IMR-90 (cell line): ENCODE data around the gene PLCB4. TPM values are rescaled to one million over a fixed set of nuclear protein-coding genes. Genes with fewer than 3 reads are reported as not detected.

Experiments
- ATAC-seq: fragments of 200-7000 bp; cut with Tn5 transposase; 2 replicates; pipeline ENCODE4 v1.9.1; 2020; ENCODE audit warnings: low read depth, mild to moderate bottlenecking, moderate library complexity
- BruUV-seq: library from RNA; stranded (reverse); fragments of 400-500 nt; replicated peaks from 2 replicates; lab custom pipeline; 2021; lab: Mats Ljungman, UMichigan
- CTCF ChIA-PET: fragments of 300-600 bp; formaldehyde crosslinking; extraction: SDS; loops from one replicate; lab custom pipeline; 2021; ENCODE audit warnings: antibody characterized with exemption; lab: Yijun Ruan, JAX
- POLR2A ChIA-PET: fragments of 300-600 bp; sonication (Branson Sonifier 250); formaldehyde crosslinking; loops from one replicate; lab custom pipeline; 2022; ENCODE audit warnings: antibody characterized with exemption; ENCODE audit not compliant: unreplicated experiment; lab: Charles Lee
- DNase-seq: peaks from one replicate; pipeline ENCODE4 v3.0.0; 2013
- H2AFZ ChIP-seq: replicated peaks from 2 replicates; pipeline ENCODE3; 2013; ENCODE audit warnings: low read length, mild to moderate bottlenecking; ENCODE audit not compliant: poor library complexity
- H2AK5ac ChIP-seq: 2 replicates; pipeline ENCODE4 v1.6.1; 2013; ENCODE audit warnings: low read depth, low read length, inconsistent platforms
- H2AK9ac ChIP-seq: replicated peaks from 2 replicates; pipeline ENCODE3; 2013; ENCODE audit warnings: mild to moderate bottlenecking, low read depth, low read length, moderate library complexity; ENCODE audit not compliant: poor library complexity
- H2BK120ac ChIP-seq: 2 replicates; pipeline ENCODE4 v1.6.1; 2013; ENCODE audit warnings: low read depth, low read length, inconsistent platforms
- H2BK15ac ChIP-seq: 3 replicates; pipeline ENCODE4 v1.6.1; 2013; ENCODE audit warnings: low read depth, low read length, inconsistent platforms
- H2BK20ac ChIP-seq: 2 replicates; pipeline ENCODE4 v1.6.1; 2013; ENCODE audit warnings: low read depth, mild to moderate bottlenecking, inconsistent platforms, low read length, moderate library complexity
- H2BK5ac ChIP-seq: 2 replicates; pipeline ENCODE4 v1.6.1; 2013; ENCODE audit warnings: mild to moderate bottlenecking, low read depth, low read length, inconsistent platforms; ENCODE audit not compliant: poor library complexity, severe bottlenecking
- H3K14ac ChIP-seq: replicated peaks from 2 replicates; pipeline ENCODE4 v1.6.1; 2013; ENCODE audit warnings: low read depth, low read length, inconsistent platforms
- H3K18ac ChIP-seq: 2 replicates; pipeline ENCODE4 v1.6.1; 2013; ENCODE audit warnings: low read depth, low read length, control low read depth
- H3K23ac ChIP-seq: 2 replicates; pipeline ENCODE4 v1.6.1; 2013; ENCODE audit warnings: low read depth, low read length, inconsistent platforms
- H3K27ac ChIP-seq: 2 replicates; pipeline ENCODE4 v1.5.1; 2013; ENCODE audit warnings: mild to moderate bottlenecking, control low read depth, low read length; ENCODE audit not compliant: insufficient read depth
- H3K27me3 ChIP-seq: 2 replicates; pipeline ENCODE4 v1.6.1; 2013; ENCODE audit warnings: low read length; ENCODE audit not compliant: control insufficient read depth, insufficient read depth
- H3K36me3 ChIP-seq: 2 replicates; pipeline ENCODE4 v1.6.1; 2013; ENCODE audit warnings: low read length, mixed read lengths; ENCODE audit not compliant: control insufficient read depth, insufficient read depth
- H3K4ac ChIP-seq: 2 replicates; pipeline ENCODE4 v1.6.1; 2013; ENCODE audit warnings: low read depth, low read length, inconsistent platforms
- H3K4me1 ChIP-seq: 2 replicates; pipeline ENCODE4 v1.6.1; 2013; ENCODE audit warnings: low read length, mixed read lengths; ENCODE audit not compliant: control insufficient read depth, insufficient read depth
- H3K4me2 ChIP-seq: 2 replicates; pipeline ENCODE4 v1.6.1; 2013; ENCODE audit warnings: low read depth, mild to moderate bottlenecking, control low read depth, low read length, moderate library complexity
- H3K4me3 ChIP-seq: 2 replicates; pipeline ENCODE4 v1.5.1; 2013; ENCODE audit warnings: low read depth, mild to moderate bottlenecking, control low read depth, low read length, moderate library complexity; ENCODE audit not compliant: insufficient read depth
- H3K56ac ChIP-seq: 2 replicates; pipeline ENCODE4 v1.6.1; 2013; ENCODE audit warnings: low read length, inconsistent platforms; ENCODE audit not compliant: insufficient read depth; ENCODE audit errors: extremely low read depth
- H3K79me1 ChIP-seq, 2 experiments: 2 replicates each; pipeline ENCODE4 v1.6.1; 2013; ENCODE audit warnings: low read length in 2 of 2, inconsistent platforms in 1 of 2, low read depth in 1 of 2
- H3K9ac ChIP-seq: 2 replicates; pipeline ENCODE4 v1.6.1; 2013; ENCODE audit warnings: low read depth, low read length, control low read depth
- H3K9me1 ChIP-seq: 2 replicates; pipeline ENCODE4 v1.6.1; 2013; ENCODE audit warnings: low read length, inconsistent platforms; ENCODE audit not compliant: insufficient read depth
- H3K9me3 ChIP-seq: 2 replicates; pipeline ENCODE4 v1.6.1; 2013; ENCODE audit warnings: low read length; ENCODE audit not compliant: control insufficient read depth, insufficient read depth
- H4K20me1 ChIP-seq: 2 replicates; pipeline ENCODE4 v1.6.1; 2013; ENCODE audit warnings: low read length, inconsistent platforms; ENCODE audit not compliant: insufficient read depth
- H4K5ac ChIP-seq: 2 replicates; pipeline ENCODE4 v1.6.1; 2013; ENCODE audit warnings: mild to moderate bottlenecking, low read depth, low read length, control low read depth
- H4K8ac ChIP-seq, 2 experiments: 2 replicates each; pipeline ENCODE4 v1.6.1; 2013; ENCODE audit warnings: low read depth in 2 of 2, low read length in 2 of 2, control low read depth in 1 of 2, inconsistent platforms in 1 of 2
- H4K91ac ChIP-seq: 2 replicates; pipeline ENCODE4 v1.6.1; 2013; ENCODE audit warnings: low read depth, low read length, inconsistent platforms; ENCODE audit not compliant: insufficient read depth
- CEBPB ChIP-seq: IDR thresholded peaks from 2 replicates; pipeline ENCODE4 v1.6.1; 2012; ENCODE audit warnings: low read depth, low read length, improper control_type of control experiment
- CHD1 ChIP-seq: IDR thresholded peaks from 2 replicates; pipeline ENCODE4 v1.6.1; 2012; ENCODE audit warnings: low read depth, low read length, improper control_type of control experiment
- WGBS, 2 experiments: methylation state at CpG; one replicate each; pipeline versions ENCODE4 v1.1.5 to v1.1.7; 2013; ENCODE audit warnings: missing lambda C conversion rate in 2 of 2; ENCODE audit not compliant: insufficient read length in 1 of 2; ENCODE audit errors: extremely low coverage in 2 of 2; 5-methylcytosine and 5-hydroxymethylcytosine counted together
- dilution Hi-C: fragments of 300-500 bp; cut with HindIII; formaldehyde crosslinking; loops from one replicate; pipeline ENCODE4 v1.14.3; 2018; ENCODE audit warnings: low sequenced_read_pairs; ENCODE audit not compliant: unreplicated experiment
- in situ Hi-C: fragments of 300-500 bp; cut with MboI; formaldehyde crosslinking; loops from 3 replicates; pipeline ENCODE4 v1.14.3; 2019; ENCODE audit warnings: low sequenced_read_pairs, inconsistent platforms, mixed read lengths
- intact Hi-C: fragments of 100-400 bp; cut with micrococcal nuclease; formaldehyde crosslinking; loops from 2 replicates; pipeline ENCODE4 v1.10.0; 2022
- polyA plus RNA-seq, 3 experiments: library from polyadenylated mRNA; depleted of rRNA; stranded (reverse); fragments of >200 nt; gene quantifications; 2 replicates each; pipeline ENCODE4 v1.2.3, GENCODE V29; 2012; ENCODE audit warnings: low replicate concordance in 1 of 3
- total RNA-seq: library from RNA; depleted of rRNA; stranded (reverse); fragments of >200 nt; gene quantifications from 2 replicates; pipeline ENCODE4 v1.2.3, GENCODE V29; 2012

Gene PLCB4
- total and polyA plus RNA-seq, 2 of the 4 experiments (the other 2 are of a cell fraction), result 12.5 to 24.0 TPM

- peaks cover 13% of the 10 kb centered on the region; the same call in 1 of the 2 replicates for H4K20me1 ChIP-seq
- ATAC-seq (no peak), DNase-seq (peak; percentile 76)
- H2BK5ac ChIP-seq, result peak overlapping the region; percentile 5
- ChIA-PET CTCF (no interaction called here), POLR2A (no interaction called here)
- H3K4me2 ChIP-seq, result no peak overlapping the region
- peaks cover 6% of the 10 kb centered on the region for H3K9me1 ChIP-seq
- peaks cover 4% of the 10 kb centered on the region for H3K4me1 ChIP-seq
- dilution Hi-C loops (no loop called here), intact Hi-C loops (no loop called here), in situ Hi-C loops (no loop called here)
- no peak overlapping the region for H2BK120ac ChIP-seq
- no peak overlapping the region for H3K27ac ChIP-seq
- BruUV-seq, result no TSS peak
- H3K27me3 ChIP-seq, result no peaks in the 10 kb centered on the region
- H3K9me3 ChIP-seq, result peaks cover 5% of the 10 kb centered on the region; the same call in 1 of the 2 replicates
- no peaks in the 10 kb centered on the region; the same call in none of the 2 replicates for H3K36me3 ChIP-seq
- H3K79me1 ChIP-seq, result peaks cover 35 to 69% of the 10 kb centered on the region in 2 experiments
- no peak overlapping the region for H2BK20ac ChIP-seq
- TF ChIP-seq CHD1, result no peak
- peak; percentile 50; the same call in 1 of the 2 replicates for TF ChIP-seq CEBPB
- no peak overlapping the region for H3K14ac ChIP-seq
- H4K5ac ChIP-seq, result no peak overlapping the region
- H3K4me3 ChIP-seq, result no peak overlapping the region
- H3K23ac ChIP-seq, result 0 out of 2 replicates have a peak overlapping the region, but pooled peaks have one; percentile 7
- no peak overlapping the region for H2BK15ac ChIP-seq
- H4K91ac ChIP-seq, result no peak overlapping the region
- no peak overlapping the region for H2AK9ac ChIP-seq
- WGBS, 2 experiments, result no CpG with 5 or more reads among the region's 4 CpGs
- H3K56ac ChIP-seq, result no peak overlapping the region
- H3K18ac ChIP-seq, result no peak overlapping the region
- no peak overlapping the region; the same call in 1 of the 2 replicates for H3K4ac ChIP-seq
- H2AK5ac ChIP-seq, result no peak overlapping the region
- H2AFZ ChIP-seq, result no peak overlapping the region
- no peak overlapping the region for H3K9ac ChIP-seq
- no peak overlapping the region for H4K8ac ChIP-seq
Measured at GRCh38 chr20:9156529-9157280, 87.8 kb downstream of the PLCB4 start.
